NCI-H2081 (cell line): Measurements from ENCODE around the gene C1orf226.
A peak's percentile ranks its signal among the peaks of the same experiment; 100 is the strongest.

Experiments
- DNase-seq, 2 experiments: peaks; one replicate each; lab custom pipeline; 2025; lab: John Stamatoyannopoulos, UW

The C1orf226 gene

GRCh38 chr1:162384601-162385279 is 3.2 kb downstream of the C1orf226 start:
- no peak for DNase-seq

GRCh38 chr1:162385280-162385623 is 3.7 kb downstream of the C1orf226 start:
- DNase-seq, result no peak

GRCh38 chr1:162385702-162386101 is 4.2 kb downstream of the C1orf226 start:
- no peak for DNase-seq

GRCh38 chr1:162386292-162387225 is 5.0 kb downstream of the C1orf226 start:
- DNase-seq, result no peak

GRCh38 chr1:162387226-162388082 is 5.9 kb downstream of the C1orf226 start:
- DNase-seq, result no peak

GRCh38 chr1:162388083-162388594 is 6.6 kb downstream of the C1orf226 start:
- no peak for DNase-seq

- DNase-seq, result no peak
These were observed 7.1 kb downstream of the C1orf226 start for GRCh38 chr1:162388615-162389014.

GRCh38 chr1:162389021-162389818 is 7.7 kb downstream of the C1orf226 start:
- peak in 1 of 2 experiments; percentile 22 for DNase-seq

GRCh38 chr1:162389971-162390370 is 8.4 kb downstream of the C1orf226 start:
- no peak for DNase-seq

GRCh38 chr1:162390396-162391185 is 9.1 kb downstream of the C1orf226 start:
- DNase-seq, result peak in 1 of 2 experiments; percentile 59

- peak; percentile 46 to 67 for DNase-seq
These were observed 10.4 kb downstream of the C1orf226 start for GRCh38 chr1:162391790-162392563.

GRCh38 chr1:162396201-162396906 is 14.8 kb downstream of the C1orf226 start:
- no peak for DNase-seq

- DNase-seq, result no peak
These were observed 15.5 kb downstream of the C1orf226 start for GRCh38 chr1:162397039-162397448.

GRCh38 chr1:162397943-162398560 is 16.5 kb downstream of the C1orf226 start:
- DNase-seq, result no peak

- peak in 1 of 2 experiments; percentile 48 for DNase-seq
These were observed 17.6 kb downstream of the C1orf226 start for GRCh38 chr1:162398999-162399580.

GRCh38 chr1:162400790-162401355 is 19.3 kb downstream of the C1orf226 start:
- no peak for DNase-seq

- no peak for DNase-seq
These were observed 23.1 kb downstream of the C1orf226 start for GRCh38 chr1:162404550-162405160.
